ENCODE measurements around the gene PTPN22. TPM values are rescaled to one million over a fixed set of nuclear protein-coding genes. Genes with fewer than 3 reads are reported as not detected.
A peak's percentile ranks its signal among the peaks of the same experiment; 100 is the strongest.

Gene PTPN22
- not detected in 2 replicates for total RNA-seq (2014; rRNA removed; shearing (Covaris generic); ENCODE audit: low replicate concordance)

DNA sequence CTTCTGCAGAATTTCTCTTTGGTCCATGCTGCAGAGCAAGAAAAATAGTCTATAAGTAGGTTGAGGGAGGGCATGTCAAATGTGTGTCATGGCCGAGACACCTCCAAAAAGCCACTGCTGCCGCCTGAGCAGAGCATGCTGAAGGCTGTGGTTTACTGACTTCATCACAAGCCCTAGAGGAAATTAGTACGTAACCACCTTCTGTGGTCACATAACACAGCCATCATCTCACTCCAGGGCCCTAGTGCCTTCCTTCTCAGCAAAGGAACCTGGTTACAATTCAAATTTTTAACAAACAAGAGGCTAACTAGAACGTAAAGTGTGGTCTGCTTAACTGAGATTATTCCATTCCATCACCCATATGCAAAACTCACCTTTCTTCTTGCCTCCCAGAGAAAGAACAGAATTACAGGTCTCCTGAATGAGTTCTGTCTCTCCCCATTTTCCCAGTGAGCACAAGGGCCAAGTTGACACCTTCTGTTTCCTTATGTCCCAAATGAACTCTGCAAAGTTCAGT lies at the start of gene PTPN22:
Gene PTPN22 (minus strand): TSS at position 116 of the 517 bp plus-strand sequence.
- DNase-seq, result no peak
- no peaks in the 10 kb centered on the region for H3K9me3 ChIP-seq
- no peaks in the 10 kb centered on the region for H3K36me3 ChIP-seq
- H3K4me3 ChIP-seq, result no peak within 1 kb of the TSS
- H3K27me3 ChIP-seq, result no peaks in the 10 kb centered on the region

DNA sequence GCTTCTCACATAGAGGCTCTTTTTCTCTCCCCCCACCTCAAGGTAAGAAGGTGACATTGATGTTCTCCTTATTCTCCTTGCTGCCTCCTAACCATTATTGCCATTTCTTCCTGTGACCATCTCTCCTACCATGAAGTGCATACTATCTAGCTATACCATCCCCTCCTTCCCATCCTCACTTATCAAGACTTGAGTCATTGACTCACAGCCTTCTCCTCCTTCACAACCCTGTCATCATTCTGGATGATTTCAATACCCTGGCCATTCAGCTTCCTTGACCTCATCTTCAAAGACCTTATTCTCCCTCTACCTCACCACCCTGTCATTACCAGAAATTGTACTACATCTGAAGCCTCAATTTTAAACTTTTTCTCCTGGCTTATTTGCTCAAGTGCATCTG lies 46.7 kb upstream of the PTPN22 start:
- no peak for DNase-seq
- no peaks in the 10 kb centered on the region for H3K27me3 ChIP-seq
- H3K4me3 ChIP-seq, result no peak overlapping the region
- no peaks in the 10 kb centered on the region for H3K9me3 ChIP-seq
- H3K36me3 ChIP-seq, result 0 out of 2 replicates have a peak, but pooled peaks cover 5% of the 10 kb centered on the region

DNA sequence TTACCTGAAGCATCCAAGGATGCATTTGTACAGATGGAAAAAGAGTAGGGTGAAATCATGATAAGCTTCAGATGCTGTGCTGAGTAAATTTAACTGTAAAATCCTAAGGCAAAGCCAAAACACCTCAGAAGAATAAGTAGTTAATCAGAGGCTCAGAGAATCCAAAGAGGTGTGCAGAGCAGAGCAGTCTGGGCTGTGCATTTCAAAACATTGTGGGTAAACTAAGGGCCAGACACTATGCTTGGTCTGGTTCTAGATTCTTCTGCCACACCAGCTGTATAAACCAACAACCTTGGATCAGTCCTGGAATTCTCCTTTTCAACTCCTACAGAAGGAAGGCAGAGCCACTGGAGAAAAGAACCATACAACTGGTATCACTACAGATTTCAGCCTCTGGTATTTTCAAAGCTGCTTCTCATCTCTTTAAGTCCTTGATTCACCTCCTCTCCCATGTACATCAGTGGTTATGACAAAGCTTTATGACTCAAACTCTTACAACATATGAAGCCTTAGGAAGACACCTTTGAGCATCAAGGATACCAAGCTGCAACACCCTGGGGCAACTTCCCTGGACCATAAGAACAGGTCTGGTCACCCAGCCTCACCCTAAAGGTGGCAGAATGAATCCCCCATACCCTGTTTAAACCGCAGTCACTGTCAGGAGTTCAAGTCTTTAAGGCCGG lies 46.0 kb upstream of the PTPN22 start:
- Histone ChIP-seq H3K27me3 (no peaks in the 10 kb centered on the region), H3K36me3 (peaks cover 7% of the 10 kb centered on the region), H3K9me3 (no peaks in the 10 kb centered on the region), H3K4me3 (no peak overlapping the region)
- DNase-seq, result no peak

DNA sequence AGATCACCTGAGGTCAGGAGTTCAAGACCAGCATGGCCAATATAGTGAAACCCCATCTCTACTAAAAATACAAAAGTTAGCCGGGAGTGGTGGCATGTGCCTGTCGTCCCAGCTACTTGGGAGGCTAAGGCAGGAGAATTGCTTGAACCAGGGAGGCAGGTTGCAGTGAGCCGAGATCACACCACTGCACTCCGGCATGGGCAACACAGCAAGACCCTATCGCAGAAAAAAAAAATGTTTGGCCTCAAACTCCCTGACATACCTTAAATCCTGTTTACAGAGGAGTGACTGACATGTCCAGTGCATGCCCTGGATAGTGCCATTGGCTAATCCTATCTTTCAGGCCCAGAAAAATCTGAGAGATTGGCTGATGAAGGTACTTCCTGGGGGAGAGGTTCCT lies 45.5 kb upstream of the PTPN22 start:
- H3K27me3 ChIP-seq, result no peaks in the 10 kb centered on the region
- no peak overlapping the region for H3K4me3 ChIP-seq
- DNase-seq, result no peak
- H3K9me3 ChIP-seq, result no peaks in the 10 kb centered on the region
- H3K36me3 ChIP-seq, result peaks cover 13% of the 10 kb centered on the region

DNA sequence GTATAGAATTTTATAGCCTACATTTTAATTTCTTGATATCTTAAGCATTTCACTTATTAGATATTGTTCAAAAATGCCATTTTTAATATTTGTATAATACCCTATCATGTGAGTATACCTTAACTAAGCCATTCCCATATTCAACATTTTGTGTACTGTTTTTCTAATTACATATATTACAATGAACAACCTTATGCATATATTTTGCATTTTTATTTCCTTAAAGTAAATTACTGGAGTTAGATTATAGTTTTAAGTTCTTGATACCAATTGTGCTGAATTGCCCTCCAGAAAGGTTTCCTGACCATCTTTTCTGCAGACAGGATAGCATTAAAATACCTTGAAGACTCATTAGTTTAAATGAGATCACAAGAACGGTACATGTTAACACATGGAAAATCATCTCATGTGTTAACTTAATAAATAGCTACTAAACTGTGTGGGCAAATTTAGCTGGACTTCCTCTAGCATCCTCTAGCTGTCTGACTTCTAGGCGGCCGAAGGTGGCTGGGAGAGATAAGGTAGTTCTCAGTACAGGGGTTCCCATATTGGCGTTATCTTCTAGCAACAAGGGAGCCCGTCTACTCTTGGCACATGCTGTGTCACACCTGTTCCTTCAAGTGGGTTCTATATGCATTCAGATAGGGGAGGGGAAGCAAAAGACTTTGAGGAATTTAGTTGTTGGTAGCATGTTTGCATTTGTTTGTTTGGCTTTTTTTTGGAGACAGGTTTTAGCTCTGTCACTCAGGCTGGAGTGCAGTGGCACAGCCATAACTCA lies 42.6 kb upstream of the PTPN22 start:
- no peak for DNase-seq
- Histone ChIP-seq H3K9me3 (no peaks in the 10 kb centered on the region), H3K27me3 (no peaks in the 10 kb centered on the region), H3K36me3 (peaks cover 40% of the 10 kb centered on the region), H3K4me3 (no peak overlapping the region)

DNA sequence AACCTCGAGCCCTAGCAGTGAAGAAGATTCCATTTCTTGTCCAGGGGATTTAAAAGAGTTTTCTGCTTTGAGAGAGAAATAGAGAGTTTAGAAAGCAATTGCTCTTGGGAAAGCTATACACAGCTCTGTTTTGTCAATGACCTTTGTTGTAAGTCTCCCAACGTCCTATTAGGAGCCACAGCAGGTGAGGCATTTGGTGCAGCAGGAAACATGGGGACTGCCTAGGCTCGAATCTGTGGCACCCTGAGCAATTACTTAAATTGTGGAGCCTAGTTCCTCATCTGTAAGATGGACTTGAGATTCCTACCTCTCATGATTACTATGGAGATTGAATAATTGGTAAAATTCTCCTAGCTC lies 41.8 kb upstream of the PTPN22 start:
- H3K36me3 ChIP-seq, result peaks cover 48% of the 10 kb centered on the region

DNA sequence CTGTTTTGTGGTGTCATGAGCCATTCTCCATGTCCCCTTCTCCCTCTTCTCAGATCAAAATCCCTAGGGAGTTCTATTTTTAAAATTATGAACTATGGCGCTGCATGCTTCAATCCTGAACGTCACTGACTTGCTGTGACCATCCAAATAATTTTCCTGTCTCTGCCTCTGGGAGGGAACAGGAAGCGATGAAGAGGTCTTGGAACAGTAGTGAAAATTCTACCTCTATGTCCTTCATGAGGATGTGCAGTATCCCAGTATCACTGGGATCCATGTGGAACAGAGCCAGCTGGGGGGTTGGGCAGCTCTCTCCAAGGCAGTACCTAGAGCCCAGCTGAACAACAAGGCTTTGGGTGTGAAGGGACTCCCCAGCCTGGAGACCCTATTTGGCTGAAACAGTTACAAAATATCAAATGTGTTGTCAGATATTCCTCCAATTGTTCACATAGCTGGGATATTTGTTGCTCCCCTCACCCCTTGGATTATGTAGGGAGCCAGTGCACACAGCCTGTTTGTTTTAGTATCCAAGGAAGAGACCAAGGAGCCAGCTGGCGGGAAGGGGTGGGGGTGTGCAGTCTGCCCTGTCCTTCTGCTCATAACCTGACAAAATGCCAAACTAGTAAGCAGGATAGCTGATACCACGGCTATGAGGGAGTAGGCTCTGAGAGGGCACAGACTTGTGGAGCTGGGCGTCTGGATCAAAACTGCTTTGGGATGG lies 41.2 kb upstream of the PTPN22 start:
- DNase-seq, result peak; percentile 88
- Histone ChIP-seq H3K4me3 (no peak overlapping the region), H3K27me3 (no peaks in the 10 kb centered on the region), H3K36me3 (peaks cover 53% of the 10 kb centered on the region), H3K9me3 (no peaks in the 10 kb centered on the region)

More for the DNA sequence above, 41.8 kb upstream of the PTPN22 start:
- no peak for DNase-seq
- H3K27me3 ChIP-seq, result no peaks in the 10 kb centered on the region
- H3K4me3 ChIP-seq, result no peak overlapping the region
- H3K9me3 ChIP-seq, result no peaks in the 10 kb centered on the region

DNA sequence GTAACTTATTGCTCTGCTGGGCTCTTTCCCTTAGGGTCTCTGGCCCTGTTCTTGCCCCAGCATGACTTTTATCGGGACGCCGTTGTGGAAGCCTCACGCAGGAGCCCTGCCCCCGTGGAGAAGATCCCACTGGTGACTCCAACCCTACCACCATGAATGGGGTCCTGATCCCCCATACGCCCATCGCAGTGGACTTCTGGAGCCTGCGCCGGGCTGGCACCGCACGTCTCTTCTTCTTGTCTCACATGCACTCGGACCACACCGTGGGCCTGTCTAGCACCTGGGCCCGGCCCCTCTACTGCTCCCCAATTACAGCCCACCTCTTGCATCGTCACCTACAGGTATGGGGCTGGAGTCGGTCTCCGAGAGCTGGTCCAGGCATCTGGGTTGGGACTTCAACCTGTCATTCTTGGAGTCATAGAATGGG lies 33.9 kb upstream of the PTPN22 start:
- H3K27me3 ChIP-seq, result no peaks in the 10 kb centered on the region
- H3K4me3 ChIP-seq, result peak overlapping the region; percentile 88
- H3K36me3 ChIP-seq, result peaks cover 50% of the 10 kb centered on the region
- H3K9me3 ChIP-seq, result no peaks in the 10 kb centered on the region
- peak; percentile 26 for DNase-seq

DNA sequence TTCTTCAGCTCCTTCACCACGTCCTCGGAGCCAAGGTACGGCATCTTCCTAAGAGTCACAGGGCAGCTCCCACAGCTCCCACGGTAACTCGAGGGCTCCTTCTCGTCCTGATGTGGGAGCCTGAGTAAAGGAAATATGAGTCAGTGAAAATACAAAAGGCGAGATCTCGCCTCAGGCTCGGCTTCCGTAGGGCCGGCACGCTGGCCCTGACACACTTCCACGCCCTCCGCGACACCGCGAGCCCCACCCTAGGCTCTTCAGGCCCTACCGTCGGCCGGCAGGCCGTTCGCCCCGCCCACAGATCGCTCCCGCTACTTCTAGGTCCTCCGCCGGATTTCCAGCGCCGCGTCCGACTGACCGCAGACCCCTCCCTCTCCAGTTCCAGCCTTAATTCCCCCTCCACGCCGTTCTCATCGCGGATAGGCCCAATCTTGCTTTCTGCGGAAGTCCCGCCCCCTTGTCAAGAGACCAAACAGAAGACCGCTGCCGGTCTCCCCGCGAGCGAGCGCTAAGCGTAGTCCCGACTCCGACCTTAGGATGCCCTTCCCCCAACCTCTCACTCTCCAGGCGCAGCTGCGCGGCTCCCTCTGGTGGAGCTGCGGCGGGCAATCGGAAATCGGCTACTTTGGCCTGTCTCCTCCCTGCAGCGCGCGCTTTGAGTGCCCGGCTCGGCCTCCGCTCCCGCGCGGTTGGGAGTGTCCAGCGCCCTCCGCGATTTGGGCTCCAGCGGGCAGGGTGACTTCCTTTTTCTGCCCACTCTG lies 33.3 kb upstream of the PTPN22 start, which contains the start of the genes AP4B1 and DCLRE1B:
Gene AP4B1 (minus strand): TSS at position 126 of the 761 bp plus-strand sequence. CDS start 82 bp downstream, at position 44.
Gene DCLRE1B (plus strand): TSS at position 653 of the 761 bp plus-strand sequence. CDS start 261 bp downstream, outside the sequence.
- Histone ChIP-seq H3K9me3 (no peaks in the 10 kb centered on the region), H3K36me3 (peaks cover 50% of the 10 kb centered on the region), H3K27me3 (no peaks in the 10 kb centered on the region), H3K4me3 (peak within 1 kb of the TSS; percentile 88)
- peak; percentile 100 for DNase-seq

DNA sequence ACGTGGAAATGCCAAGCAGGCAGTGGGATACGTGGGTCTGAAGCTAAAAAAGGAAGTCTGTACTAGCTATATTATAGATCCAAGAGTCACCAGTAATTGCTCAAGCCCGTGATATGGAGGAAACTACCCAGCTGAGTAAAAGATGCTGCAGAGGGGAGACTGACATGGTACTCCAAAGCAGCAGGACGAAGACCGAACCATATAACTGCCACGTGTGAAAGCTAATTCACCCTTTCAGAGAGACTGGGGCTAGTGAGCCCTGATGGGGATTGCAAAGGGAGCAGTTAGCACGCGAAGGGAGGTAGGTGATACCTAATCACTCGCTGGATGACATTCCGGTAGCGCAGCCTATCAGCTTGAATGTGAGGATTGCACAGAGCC lies 32.8 kb upstream of the PTPN22 start:
- peaks cover 51% of the 10 kb centered on the region for H3K36me3 ChIP-seq
- no peaks in the 10 kb centered on the region for H3K27me3 ChIP-seq
- DNase-seq, result no peak
- H3K4me3 ChIP-seq, result peak overlapping the region; percentile 88
- no peaks in the 10 kb centered on the region for H3K9me3 ChIP-seq

DNA sequence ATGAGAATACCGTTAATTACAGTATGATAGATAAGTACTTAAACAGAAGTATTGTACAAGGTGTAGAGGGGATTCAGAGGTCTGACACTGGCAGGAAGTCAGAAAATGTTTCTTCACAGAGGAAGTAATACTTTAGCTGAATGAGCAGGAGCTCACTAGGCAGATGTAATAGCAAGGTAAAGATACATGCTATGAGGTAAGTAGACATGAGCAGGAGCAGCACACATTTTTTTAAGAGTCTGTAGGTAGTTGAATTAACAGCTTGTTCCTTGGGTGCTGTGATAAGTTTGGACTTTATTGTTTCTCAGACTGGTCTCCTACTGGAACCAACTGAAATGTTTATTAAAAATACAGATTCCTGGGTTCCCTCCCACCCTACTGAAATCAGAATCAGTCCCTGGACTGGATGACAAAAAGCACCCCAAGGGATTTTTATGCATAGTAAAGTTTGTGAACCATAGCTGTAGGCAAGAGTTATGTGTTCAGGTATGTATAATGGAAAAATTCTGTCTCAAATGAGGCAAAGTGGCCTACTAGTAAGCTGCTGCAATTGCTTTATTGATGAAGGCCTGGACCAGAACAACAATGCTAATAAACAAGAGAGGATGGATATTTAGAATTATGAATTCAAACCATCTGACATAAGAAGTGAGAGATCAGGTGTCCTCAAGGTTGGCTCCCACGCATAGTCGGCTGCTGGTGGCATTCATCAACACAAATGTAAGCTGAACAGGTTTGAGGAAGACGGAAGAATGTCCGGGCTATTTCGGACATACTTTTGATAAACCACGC lies 32.2 kb upstream of the PTPN22 start:
- Histone ChIP-seq H3K36me3 (peaks cover 51% of the 10 kb centered on the region), H3K4me3 (peak overlapping the region; percentile 88), H3K9me3 (no peaks in the 10 kb centered on the region), H3K27me3 (no peaks in the 10 kb centered on the region)
- no peak for DNase-seq

DNA sequence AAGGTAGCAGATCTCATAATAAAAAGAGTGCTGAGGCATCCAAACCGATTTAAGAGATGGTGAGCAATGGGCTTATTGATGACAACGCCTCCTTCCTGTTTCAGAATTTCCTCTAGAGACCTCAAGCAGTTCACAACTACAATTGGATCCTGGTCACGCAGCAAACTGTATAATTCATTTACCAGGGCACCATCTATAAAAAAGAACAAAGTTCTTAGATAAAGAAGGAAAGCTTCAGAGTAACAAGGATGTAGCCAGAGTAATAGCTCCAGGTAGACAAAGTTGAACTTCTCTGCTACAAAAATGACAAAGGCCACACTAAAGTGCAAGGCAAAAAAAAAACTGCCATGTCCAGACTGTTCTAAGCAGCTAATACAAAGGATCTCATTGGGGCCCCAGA lies 29.7 kb upstream of the PTPN22 start:
- Histone ChIP-seq H3K4me3 (no peak overlapping the region), H3K36me3 (peaks cover 59% of the 10 kb centered on the region), H3K9me3 (no peaks in the 10 kb centered on the region), H3K27me3 (no peaks in the 10 kb centered on the region)
- no peak for DNase-seq

DNA sequence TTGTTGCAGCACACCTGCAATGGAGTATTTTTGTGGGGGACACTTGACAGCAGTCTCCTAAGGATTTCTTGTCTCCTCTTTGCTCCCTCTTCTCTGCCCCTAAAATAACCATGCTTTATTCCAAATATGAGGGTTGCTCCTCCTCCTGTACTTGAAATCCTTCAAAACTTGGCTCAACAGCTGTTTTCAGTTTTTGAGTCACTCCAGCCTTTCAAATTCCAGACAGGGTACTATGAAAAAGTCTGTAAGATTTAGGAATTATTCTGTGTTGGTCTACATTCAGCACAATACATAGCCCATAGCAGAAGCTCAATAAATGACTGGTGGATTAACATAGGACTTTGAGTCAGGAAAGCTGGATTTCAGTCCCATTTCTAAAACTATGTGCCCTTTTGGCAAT lies 27.6 kb upstream of the PTPN22 start:
- DNase-seq, result no peak

DNA sequence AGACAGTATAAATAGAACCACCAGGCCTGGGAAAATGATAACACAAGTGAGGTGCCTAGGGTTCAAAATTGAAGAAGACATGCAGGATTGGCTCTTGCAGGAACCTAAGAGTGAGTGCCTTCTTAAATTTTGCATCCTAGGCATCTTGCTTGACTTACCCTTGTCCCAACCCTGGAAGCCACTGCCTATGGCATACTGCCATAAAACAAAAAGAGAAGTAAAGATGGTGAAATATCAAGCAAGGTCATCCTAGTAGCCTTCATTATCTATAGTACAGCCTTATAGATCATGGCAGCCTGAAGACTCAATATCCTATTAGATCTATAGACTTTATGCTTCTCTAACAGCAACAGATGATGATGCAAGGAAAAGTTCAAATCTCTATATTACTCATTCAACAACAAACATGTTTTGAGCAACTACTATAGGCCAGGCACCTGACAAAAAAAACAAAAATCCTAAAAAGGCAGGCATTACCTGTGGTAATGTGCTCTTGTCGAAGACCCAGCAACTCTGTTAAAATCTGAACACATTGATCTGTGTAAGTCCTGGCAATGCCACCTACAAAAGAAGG lies 26.8 kb upstream of the PTPN22 start:
- Histone ChIP-seq H3K36me3 (peaks cover 79% of the 10 kb centered on the region), H3K27me3 (no peaks in the 10 kb centered on the region), H3K9me3 (no peaks in the 10 kb centered on the region)

More for the DNA sequence above, 27.6 kb upstream of the PTPN22 start:
- Histone ChIP-seq H3K4me3 (no peak overlapping the region), H3K27me3 (no peaks in the 10 kb centered on the region), H3K9me3 (no peaks in the 10 kb centered on the region), H3K36me3 (peaks cover 77% of the 10 kb centered on the region)

DNA sequence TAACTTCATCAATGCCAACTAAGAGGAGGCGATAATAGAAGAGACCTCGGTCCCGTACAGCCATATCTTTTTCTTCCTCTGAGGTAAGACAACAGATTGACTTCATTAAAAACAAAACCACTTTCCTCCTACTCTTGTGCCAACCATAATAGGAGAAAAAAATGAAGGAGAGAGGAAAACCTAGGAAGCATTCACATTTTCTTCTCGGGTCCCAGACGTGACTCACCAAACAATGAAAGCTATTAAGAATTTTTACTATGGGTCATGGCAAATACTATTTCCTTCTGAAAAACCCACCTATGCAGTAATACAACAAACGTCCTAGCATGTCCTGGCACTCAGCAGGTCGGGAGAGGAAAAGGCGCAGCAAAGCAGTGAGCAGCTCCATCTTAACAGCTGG lies 24.4 kb upstream of the PTPN22 start:
- Histone ChIP-seq H3K27me3 (no peaks in the 10 kb centered on the region), H3K9me3 (no peaks in the 10 kb centered on the region), H3K36me3 (peaks cover 63% of the 10 kb centered on the region), H3K4me3 (no peak overlapping the region)
- DNase-seq, result no peak

More for the DNA sequence above, 26.8 kb upstream of the PTPN22 start:
- no peak for DNase-seq
- no peak overlapping the region for H3K4me3 ChIP-seq
